Femur (tissue), 1 donor: ENCODE measurements around the gene CCL26.
"Not testable (repeated sequence)": the region's sequence is repeated elsewhere in the genome, so short reads cannot be mapped to it uniquely, and the experiment has no call there.

Experiments used
- DNase-seq: peaks from one replicate; pipeline ENCODE4 v3.0.0-alpha.2; 2017

CCL26 gene

GRCh38 chr7:75737856-75738603 is 34.0 kb downstream of the CCL26 start:
- peak; percentile 53 for DNase-seq

GRCh38 chr7:75735581-75736350 is 36.2 kb downstream of the CCL26 start:
- no peak for DNase-seq

GRCh38 chr7:75734586-75735458 is 37.2 kb downstream of the CCL26 start:
- DNase-seq = no peak

DNA sequence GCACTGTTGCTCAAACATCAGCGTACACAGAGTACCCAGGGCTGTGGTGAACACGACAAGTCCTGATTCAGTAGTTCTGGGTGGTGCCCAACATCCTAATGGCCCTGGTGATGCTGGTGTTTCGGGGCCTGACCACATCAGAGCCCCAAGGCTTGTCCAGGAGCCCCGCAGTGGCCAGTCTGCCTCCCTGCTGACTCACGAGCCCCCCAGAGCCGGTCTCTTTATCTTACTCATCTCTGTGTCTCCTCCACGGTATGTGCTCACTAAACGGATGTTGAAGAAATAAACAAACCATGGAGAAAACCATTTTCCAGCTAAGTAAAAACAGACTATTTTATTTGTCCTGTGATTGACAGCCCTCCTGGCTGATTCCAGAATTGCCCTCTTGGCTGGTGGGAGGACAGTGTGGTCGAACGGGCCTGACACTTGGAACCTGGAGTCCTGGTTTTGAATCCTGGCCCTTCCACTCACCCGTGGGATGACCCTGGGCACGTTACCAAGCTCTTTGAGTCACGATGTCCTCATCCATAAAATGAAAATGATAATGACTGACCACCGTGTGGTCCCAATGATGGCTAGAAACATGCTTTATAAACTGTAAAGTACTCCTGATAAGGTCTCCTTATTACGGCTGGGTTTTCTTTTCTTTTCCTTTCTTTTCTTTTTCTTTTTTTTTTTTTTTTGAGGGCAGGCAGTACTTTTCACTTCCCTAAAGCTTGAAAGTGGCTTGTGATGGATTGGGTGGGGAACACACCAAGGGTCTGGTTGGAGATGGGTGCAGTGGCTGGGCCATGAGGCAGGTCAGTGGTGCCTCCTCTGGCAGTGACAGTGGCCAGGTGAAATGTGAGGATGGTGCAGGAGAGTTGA is 39.0 kb downstream of the CCL26 start:
- DNase-seq = no peak

DNA sequence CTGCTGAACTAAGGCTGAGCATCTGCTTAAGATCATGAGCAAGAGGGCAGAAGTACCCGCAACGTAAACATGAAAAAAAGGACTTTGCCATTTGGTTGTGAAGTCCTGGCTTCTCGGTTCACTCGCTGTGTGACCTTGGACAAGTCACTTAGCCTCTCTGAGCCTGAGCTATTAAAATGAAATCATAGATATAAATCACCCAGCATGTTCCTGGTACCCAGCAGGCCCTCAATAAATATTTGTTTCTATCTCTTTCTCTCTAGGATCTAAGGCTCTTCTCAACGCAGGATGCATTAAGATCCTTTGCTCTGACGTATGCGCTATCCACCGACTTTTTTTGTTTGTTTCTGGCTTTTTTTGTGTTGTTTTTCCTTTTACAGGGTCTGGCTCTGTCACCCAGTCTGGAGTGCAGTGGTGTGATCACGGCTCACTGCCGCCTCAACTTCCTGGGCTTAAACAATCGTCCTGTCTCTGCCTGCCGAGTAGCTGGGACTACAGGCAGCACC is 39.9 kb downstream of the CCL26 start:
- DNase-seq = no peak

DNA sequence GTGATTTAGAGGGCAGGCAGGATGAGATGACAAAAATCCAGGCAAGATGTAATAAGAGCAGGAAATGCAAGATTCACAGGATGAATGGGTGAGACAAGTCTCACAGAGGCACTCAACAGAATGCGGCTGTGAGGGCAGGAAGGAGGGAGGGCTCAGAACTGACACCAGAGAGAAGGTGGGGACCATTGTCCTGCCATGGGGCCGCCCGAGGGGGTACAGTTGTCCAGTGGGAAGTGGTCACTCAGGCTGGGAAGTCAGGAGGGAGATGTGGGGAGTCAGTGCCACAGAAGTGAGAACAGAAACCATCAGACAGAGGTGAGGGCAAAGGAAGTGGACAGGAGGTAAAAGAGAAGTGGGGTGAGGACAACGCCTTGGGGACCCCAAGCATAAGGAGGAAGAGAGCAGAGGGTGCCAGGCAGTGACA is 42.1 kb downstream of the CCL26 start:
- DNase-seq = no peak

GRCh38 chr7:75727881-75728593 is 44.0 kb downstream of the CCL26 start:
- peak; percentile 62 for DNase-seq

DNA sequence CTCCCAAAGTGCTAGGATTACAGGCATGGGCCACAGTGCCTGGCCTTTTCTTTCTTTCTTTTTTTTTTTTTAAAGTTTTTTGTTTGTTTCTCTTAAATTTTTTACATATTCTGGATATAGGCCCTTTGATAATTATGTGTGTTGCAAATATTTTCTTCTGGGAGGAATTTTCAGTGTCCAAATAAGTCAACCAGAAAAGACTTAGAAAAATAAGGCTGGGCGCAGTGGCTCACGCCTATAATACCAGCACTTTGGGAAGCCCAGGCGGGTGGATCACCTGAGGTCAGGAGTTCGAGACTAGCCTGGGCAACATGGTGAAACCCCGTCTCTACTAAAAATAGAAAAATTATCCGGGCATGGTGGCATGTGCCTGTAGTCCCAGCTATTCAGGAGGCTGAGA is 44.7 kb downstream of the CCL26 start:
- DNase-seq = not testable (repeated sequence)

DNA sequence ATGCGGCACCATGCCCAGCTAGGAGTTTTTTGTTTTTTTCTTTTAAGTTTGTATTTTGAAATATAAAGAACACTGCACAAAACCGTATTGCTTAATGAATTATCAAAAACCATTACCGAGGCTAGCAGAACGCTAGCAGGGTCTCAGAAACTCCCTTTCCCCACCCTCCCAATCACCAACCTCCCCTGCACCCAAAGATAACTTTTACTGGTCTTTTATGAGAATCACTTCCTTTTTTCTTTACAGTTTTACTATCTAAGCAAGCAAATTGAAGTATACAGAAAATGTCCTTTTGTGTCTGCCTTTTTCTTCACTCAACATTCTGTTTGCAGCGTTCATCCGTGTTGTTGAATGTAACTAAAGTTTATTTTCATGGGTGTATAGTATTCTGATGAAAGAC is 46.7 kb downstream of the CCL26 start:
- no peak for DNase-seq

DNA sequence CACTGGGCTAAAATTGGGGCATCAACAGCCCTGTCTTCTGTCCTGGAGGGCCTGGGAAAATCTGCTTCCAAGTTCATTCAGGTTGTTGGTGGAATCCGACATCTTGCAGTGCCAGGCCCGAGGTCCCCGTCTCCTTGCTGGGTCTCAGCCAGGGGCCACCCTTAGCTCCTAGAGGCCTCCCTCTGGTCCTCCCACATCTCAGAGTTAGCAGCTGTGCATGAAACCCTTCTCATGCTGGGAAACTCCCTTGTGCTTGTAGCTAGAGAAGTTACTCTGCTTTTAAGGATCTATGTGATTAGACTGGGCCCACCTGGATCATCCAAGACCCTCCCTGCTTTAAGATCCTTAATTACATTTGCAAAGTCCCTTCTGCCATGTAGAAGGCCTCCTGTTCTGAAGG is 48.6 kb downstream of the CCL26 start:
- no peak for DNase-seq

DNA sequence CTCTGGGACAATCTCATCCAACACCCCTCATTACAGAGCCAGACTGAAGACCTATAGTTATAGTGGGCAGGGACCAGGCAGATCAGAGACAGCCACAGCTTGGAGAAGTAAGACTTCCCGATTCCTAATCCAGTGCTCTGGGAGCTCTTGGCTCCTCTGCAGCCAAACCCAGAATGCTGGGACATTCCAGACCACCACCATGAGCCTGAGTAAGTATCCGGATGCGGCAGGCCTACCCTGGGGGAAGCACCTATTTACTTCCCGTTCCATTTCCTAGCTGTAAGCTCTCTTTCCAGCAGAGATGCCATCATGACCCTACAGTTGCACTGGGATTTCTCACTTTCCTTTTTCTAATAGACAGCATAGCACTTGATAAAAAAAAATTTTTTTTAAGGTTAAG is 49.6 kb downstream of the CCL26 start:
- peak; percentile 37 for DNase-seq

GRCh38 chr7:75721922-75722321 is 50.1 kb downstream of the CCL26 start:
- not testable (repeated sequence) for DNase-seq

GRCh38 chr7:75721426-75721825 is 50.6 kb downstream of the CCL26 start:
- no peak for DNase-seq

- DNase-seq = no peak
Observed at GRCh38 chr7:75719626-75720025, 52.4 kb downstream of the CCL26 start.
